C4-2B (cell line): Measurements from ENCODE around the gene NOP14.

Experiments used
- CTCF ChIP-seq: fragments of 450-650 bp; conservative IDR thresholded peaks from 2 replicates; pipeline ENCODE4 v1.5.1; 2017; ENCODE audit warnings: mild to moderate bottlenecking
- ZFX ChIP-seq: fragments of 450-650 bp; IDR thresholded peaks from 2 replicates; pipeline ENCODE4 v1.6.1; 2017

GRCh38 chr4:2946812-2947600 lies 16.2 kb downstream of the NOP14 start:
- TF ChIP-seq CTCF = no peak
- TF ChIP-seq ZFX = no peak
